Esophagus (tissue), 2 donors: Measurements from ENCODE around the gene MSH6. TPM values are rescaled to one million over a fixed set of nuclear protein-coding genes. Genes with fewer than 3 reads are reported as not detected.
A peak's percentile ranks its signal among the peaks of the same experiment; 100 is the strongest.

Source experiments
- H3K27ac ChIP-seq, 2 donors: one replicate each; pipeline ENCODE4 v1.5.1; 2013; ENCODE audit warnings: low read depth in 2 of 2, mild to moderate bottlenecking in 2 of 2, inconsistent platforms in 1 of 2, low read length in 1 of 2, moderate library complexity in 1 of 2
- H3K27me3 ChIP-seq, 2 donors: one replicate each; pipeline ENCODE4 v1.6.1; 2013; ENCODE audit warnings: low read length in 2 of 2, control low read depth in 1 of 2, mild to moderate bottlenecking in 1 of 2; ENCODE audit not compliant: insufficient read depth in 2 of 2, control insufficient read depth in 1 of 2
- H3K36me3 ChIP-seq, 2 donors: one replicate each; pipeline ENCODE4 v1.6.1; 2013; ENCODE audit warnings: low read length in 1 of 2; ENCODE audit not compliant: control insufficient read depth in 2 of 2, insufficient read depth in 2 of 2
- H3K4me1 ChIP-seq, 2 donors: one replicate each; pipeline ENCODE4 v1.6.1; 2013; ENCODE audit warnings: low read length in 1 of 2; ENCODE audit not compliant: control insufficient read depth in 2 of 2, insufficient read depth in 2 of 2
- H3K4me3 ChIP-seq, 2 donors: one replicate each; pipeline ENCODE4 v1.5.1; 2013; ENCODE audit warnings: low read length in 2 of 2, mild to moderate bottlenecking in 2 of 2, low read depth in 1 of 2, moderate library complexity in 1 of 2
- H3K9me3 ChIP-seq, 2 donors: one replicate each; pipeline ENCODE4 v1.6.1; 2013; ENCODE audit warnings: mild to moderate bottlenecking in 2 of 2, low read depth in 1 of 2, low read length in 1 of 2, moderate library complexity in 1 of 2; ENCODE audit not compliant: control insufficient read depth in 2 of 2, insufficient read depth in 1 of 2
- WGBS, 2 donors: extraction: QIAGEN DNeasy Blood & Tissue Kit; methylation state at CpG; one replicate each; pipeline ENCODE4 v1.1.7; 2013; 5-methylcytosine and 5-hydroxymethylcytosine counted together
- polyA plus RNA-seq, 2 donors: library from polyadenylated mRNA; stranded (reverse); fragments of 200-250 nt; gene quantifications; one replicate each; pipeline ENCODE4 v1.2.3, GENCODE V29; 2013
- donor health status: healthy with polysubstance abuse.
- donor health status: Bipolar disorder and iron deficiency.

The MSH6 gene
- polyA plus RNA-seq, 2 donors: 5.3 to 12.2 TPM

DNA sequence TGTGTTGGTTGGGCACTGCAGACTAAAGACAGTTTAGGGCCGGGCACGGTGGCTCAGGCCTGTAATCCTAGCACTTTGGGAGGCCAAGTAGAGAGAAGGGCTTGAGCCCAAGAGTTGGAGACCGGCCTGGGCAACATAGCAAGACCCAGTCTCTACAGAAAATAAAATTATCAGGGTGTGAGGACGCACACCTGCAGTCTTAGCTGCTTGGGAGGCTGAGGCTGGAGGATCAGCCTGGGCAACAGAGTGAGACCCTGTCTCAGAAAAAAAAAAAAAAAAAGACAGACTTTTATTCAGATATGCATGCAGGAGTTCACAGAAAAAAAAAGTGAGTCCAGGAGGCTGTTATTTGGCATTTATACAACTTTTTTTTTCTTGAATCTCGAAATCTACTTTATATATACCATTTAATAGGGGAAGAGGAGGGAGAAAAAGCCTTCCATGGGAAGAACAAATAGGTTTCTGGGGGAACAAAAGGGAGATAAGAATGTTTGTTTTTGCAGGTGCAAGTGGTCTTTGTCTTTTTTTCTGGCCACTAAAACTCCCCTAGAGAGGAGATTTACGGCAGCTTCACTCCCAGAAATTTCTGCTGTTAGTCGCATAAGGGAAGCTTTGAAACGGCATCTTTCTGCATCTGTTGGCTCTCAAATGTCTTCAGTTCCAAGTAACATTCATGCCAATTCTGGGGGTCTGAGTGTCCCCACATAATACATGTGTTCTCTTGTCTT lies 4.1 kb upstream of the MSH6 start:
- no peaks in the 10 kb centered on the region for H3K9me3 ChIP-seq
- no peaks in the 10 kb centered on the region for H3K4me1 ChIP-seq
- no peaks in the 10 kb centered on the region for H3K36me3 ChIP-seq
- H3K27ac ChIP-seq: no peak overlapping the region
- WGBS, 2 donors: 88 to 89% methylated on average over 8 of the region's 8 CpGs
- no peaks in the 10 kb centered on the region for H3K27me3 ChIP-seq
- H3K4me3 ChIP-seq: no peak overlapping the region

DNA sequence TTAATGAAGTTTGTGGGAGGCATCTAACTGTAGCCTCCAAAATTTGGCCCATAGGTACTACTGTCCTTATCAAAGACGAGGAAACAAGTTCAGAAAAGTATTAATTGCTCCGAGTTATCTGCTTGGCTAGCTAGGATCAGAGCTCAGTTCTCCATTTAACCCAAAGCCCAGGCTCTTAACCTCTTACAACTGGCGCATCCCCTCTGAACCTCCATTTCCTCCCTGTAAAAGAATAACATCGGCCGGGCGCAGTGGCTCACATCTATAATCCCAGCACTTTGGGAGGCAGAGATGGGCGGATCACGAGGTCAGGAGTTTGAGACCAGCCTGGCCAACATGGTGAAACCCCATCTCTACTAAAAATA lies 3.5 kb upstream of the MSH6 start:
- Histone ChIP-seq H3K27me3 (no peaks in the 10 kb centered on the region), H3K9me3 (no peaks in the 10 kb centered on the region), H3K4me3 (no peak overlapping the region), H3K36me3 (no peaks in the 10 kb centered on the region), H3K4me1 (no peaks in the 10 kb centered on the region), H3K27ac (no peak overlapping the region)
- WGBS, 2 donors: 89 to 91% methylated on average over 8 of the region's 8 CpGs

GRCh38 chr2:47782381-47782670 lies 619 bp upstream of the MSH6 start:
- no peaks in the 10 kb centered on the region for H3K4me1 ChIP-seq
- H3K9me3 ChIP-seq: no peaks in the 10 kb centered on the region
- no peaks in the 10 kb centered on the region for H3K36me3 ChIP-seq
- H3K27me3 ChIP-seq: no peaks in the 10 kb centered on the region
- H3K27ac ChIP-seq: peak overlapping the region; percentile 82 to 92
- WGBS, 2 donors: 2 to 4% methylated on average over 7 of the region's 7 CpGs
- H3K4me3 ChIP-seq: peak overlapping the region; percentile 68 to 73

- H3K36me3 ChIP-seq: no peaks in the 10 kb centered on the region
- H3K27me3 ChIP-seq: no peaks in the 10 kb centered on the region
- no peaks in the 10 kb centered on the region for H3K4me1 ChIP-seq
- peak overlapping the region; percentile 76 to 82 for H3K27ac ChIP-seq
- 1% methylated on average over 66 to 69 of the region's 71 CpGs for WGBS, 2 donors
- H3K4me3 ChIP-seq: peak overlapping the region; percentile 68 to 73
- H3K9me3 ChIP-seq: no peaks in the 10 kb centered on the region
Observed at GRCh38 chr2:47783486-47784351, 774 bp downstream of the MSH6 start.

GRCh38 chr2:47784352-47784851 lies 1.5 kb downstream of the MSH6 start:
- peak overlapping the region in 1 of 2 donors; percentile 24 for H3K27ac ChIP-seq
- H3K27me3 ChIP-seq: no peaks in the 10 kb centered on the region
- H3K36me3 ChIP-seq: no peaks in the 10 kb centered on the region
- H3K4me3 ChIP-seq: peak overlapping the region; percentile 61 to 73
- 30 to 40% methylated on average over 28 of the region's 28 CpGs for WGBS, 2 donors
- no peaks in the 10 kb centered on the region for H3K4me1 ChIP-seq
- H3K9me3 ChIP-seq: no peaks in the 10 kb centered on the region

- Histone ChIP-seq H3K36me3 (no peaks in the 10 kb centered on the region), H3K27ac (no peak overlapping the region), H3K27me3 (no peaks in the 10 kb centered on the region), H3K4me1 (no peaks in the 10 kb centered on the region), H3K9me3 (no peaks in the 10 kb centered on the region), H3K4me3 (no peak overlapping the region)
- 71 to 79% methylated on average over 7 of the region's 7 CpGs for WGBS, 2 donors
Observed at GRCh38 chr2:47785986-47786385, 3.0 kb downstream of the MSH6 start.

GRCh38 chr2:47796090-47796697 lies 13.2 kb downstream of the MSH6 start:
- Histone ChIP-seq H3K36me3 (peaks cover 6 to 16% of the 10 kb centered on the region in 2 donors), H3K27me3 (no peaks in the 10 kb centered on the region), H3K4me3 (no peak overlapping the region), H3K4me1 (no peaks in the 10 kb centered on the region), H3K27ac (no peak overlapping the region), H3K9me3 (no peaks in the 10 kb centered on the region)
- WGBS, 2 donors: 76 to 88% methylated on average over 2 of the region's 2 CpGs

DNA sequence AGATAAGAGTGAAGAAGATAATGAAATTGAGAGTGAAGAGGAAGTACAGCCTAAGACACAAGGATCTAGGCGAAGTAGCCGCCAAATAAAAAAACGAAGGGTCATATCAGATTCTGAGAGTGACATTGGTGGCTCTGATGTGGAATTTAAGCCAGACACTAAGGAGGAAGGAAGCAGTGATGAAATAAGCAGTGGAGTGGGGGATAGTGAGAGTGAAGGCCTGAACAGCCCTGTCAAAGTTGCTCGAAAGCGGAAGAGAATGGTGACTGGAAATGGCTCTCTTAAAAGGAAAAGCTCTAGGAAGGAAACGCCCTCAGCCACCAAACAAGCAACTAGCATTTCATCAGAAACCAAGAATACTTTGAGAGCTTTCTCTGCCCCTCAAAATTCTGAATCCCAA lies 15.7 kb downstream of the MSH6 start:
- no peaks in the 10 kb centered on the region for H3K4me1 ChIP-seq
- H3K36me3 ChIP-seq: peaks cover 12 to 24% of the 10 kb centered on the region in 2 donors
- no peak overlapping the region for H3K4me3 ChIP-seq
- WGBS, 2 donors: 88 to 92% methylated on average over 6 of the region's 6 CpGs
- H3K9me3 ChIP-seq: peaks cover 0 to 2% of the 10 kb centered on the region in 2 donors
- no peaks in the 10 kb centered on the region for H3K27me3 ChIP-seq
- H3K27ac ChIP-seq: no peak overlapping the region

GRCh38 chr2:47799031-47799609 lies 16.2 kb downstream of the MSH6 start:
- Histone ChIP-seq H3K9me3 (peaks cover 0 to 2% of the 10 kb centered on the region in 2 donors), H3K4me3 (no peak overlapping the region), H3K27me3 (no peaks in the 10 kb centered on the region), H3K36me3 (peaks cover 14 to 24% of the 10 kb centered on the region in 2 donors), H3K27ac (no peak overlapping the region), H3K4me1 (no peaks in the 10 kb centered on the region)
- WGBS, 2 donors: 94 to 96% methylated on average over 6 of the region's 6 CpGs
